ENCODE data around the gene PNKD.

The PNKD gene

DNA sequence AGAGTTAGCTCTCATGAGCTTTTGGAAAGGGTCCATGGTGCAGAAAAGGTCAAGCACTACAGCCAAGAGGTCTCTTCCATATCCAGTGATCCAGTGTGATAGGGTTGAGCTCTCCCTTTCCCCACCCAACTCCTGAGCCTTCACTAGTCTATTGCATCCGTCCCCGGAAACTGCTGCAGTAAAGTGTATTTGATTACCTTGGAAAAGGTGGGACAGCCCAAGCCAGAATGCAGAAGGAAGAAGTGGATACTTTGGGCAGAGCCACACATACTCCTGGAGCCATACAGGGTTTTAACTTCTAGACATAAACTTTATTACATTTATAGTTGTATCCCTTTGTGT lies 3.6 kb downstream of the PNKD start:
- no peak overlapping the region for H3K4me3 ChIP-seq (ENCODE audit: low read depth, low read length)
- TF ChIP-seq, protein P1, sequence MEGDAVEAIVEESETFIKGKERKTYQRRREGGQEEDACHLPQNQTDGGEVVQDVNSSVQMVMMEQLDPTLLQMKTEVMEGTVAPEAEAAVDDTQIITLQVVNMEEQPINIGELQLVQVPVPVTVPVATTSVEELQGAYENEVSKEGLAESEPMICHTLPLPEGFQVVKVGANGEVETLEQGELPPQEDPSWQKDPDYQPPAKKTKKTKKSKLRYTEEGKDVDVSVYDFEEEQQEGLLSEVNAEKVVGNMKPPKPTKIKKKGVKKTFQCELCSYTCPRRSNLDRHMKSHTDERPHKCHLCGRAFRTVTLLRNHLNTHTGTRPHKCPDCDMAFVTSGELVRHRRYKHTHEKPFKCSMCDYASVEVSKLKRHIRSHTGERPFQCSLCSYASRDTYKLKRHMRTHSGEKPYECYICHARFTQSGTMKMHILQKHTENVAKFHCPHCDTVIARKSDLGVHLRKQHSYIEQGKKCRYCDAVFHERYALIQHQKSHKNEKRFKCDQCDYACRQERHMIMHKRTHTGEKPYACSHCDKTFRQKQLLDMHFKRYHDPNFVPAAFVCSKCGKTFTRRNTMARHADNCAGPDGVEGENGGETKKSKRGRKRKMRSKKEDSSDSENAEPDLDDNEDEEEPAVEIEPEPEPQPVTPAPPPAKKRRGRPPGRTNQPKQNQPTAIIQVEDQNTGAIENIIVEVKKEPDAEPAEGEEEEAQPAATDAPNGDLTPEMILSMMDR (IDR thresholded peaks at IDR 0.05; ENCODE audit: low read depth, low read length): no peak

DNA sequence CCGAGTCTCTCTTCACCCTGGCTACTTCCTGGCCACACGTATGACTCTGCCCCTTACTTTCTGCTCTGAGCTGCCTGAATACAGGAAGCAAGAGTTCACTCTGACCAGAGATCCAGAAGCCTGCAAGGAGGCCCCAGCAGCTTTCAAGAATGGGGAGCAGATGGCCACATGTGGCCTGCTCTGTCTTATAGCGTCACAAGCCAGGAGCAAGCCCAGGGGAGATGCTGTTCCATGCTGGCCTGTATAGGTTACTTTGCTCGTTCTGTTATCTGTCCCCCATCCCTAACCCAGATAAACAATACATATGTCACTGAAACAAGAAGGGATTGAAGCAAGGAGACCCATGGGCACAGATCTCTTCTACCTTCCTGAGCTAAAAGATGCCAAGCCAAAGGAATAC lies 4.3 kb downstream of the PNKD start:
- TF ChIP-seq, protein P1 (IDR thresholded peaks at IDR 0.05; ENCODE audit: low read depth, low read length): no peak
- no peak overlapping the region for H3K4me3 ChIP-seq (ENCODE audit: low read depth, low read length)

DNA sequence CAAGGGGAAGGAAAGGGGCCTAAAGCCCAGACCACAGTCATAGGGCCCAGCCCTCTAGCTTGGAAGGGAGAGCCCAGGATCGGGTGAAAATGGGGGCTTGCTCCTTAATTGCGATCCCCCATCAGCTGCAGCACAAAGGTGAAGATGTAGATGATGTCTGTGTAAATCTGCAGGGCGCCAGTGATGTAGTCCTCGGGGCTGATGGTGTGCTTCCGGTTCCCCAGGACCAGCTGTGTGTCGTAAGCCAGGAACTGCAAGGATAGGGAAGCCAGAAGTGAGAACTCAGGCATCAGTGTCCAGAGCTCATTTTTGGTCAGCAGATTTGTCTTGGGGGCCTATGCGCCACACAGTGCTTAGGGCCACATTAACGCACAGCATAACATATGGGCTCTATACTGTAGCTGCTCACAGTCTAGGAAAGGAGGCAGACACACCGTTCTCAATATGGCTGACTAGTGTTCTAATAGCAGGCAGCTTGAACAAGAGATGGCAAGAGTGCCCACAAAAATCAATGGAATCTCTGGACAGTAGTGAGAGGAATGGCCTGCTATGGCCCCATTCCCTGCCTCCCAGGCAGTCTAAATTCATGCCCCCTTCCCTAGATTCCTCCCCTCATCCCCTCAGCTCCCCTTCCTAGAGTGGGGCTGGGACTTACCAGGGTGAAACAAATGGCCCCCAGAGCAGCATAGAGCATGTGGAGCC lies 5.2 kb downstream of the PNKD start:
- H3K4me3 ChIP-seq (ENCODE audit: low read depth, low read length): no peak overlapping the region
- TF ChIP-seq, protein P1 (IDR thresholded peaks at IDR 0.05; ENCODE audit: low read depth, low read length): no peak

DNA sequence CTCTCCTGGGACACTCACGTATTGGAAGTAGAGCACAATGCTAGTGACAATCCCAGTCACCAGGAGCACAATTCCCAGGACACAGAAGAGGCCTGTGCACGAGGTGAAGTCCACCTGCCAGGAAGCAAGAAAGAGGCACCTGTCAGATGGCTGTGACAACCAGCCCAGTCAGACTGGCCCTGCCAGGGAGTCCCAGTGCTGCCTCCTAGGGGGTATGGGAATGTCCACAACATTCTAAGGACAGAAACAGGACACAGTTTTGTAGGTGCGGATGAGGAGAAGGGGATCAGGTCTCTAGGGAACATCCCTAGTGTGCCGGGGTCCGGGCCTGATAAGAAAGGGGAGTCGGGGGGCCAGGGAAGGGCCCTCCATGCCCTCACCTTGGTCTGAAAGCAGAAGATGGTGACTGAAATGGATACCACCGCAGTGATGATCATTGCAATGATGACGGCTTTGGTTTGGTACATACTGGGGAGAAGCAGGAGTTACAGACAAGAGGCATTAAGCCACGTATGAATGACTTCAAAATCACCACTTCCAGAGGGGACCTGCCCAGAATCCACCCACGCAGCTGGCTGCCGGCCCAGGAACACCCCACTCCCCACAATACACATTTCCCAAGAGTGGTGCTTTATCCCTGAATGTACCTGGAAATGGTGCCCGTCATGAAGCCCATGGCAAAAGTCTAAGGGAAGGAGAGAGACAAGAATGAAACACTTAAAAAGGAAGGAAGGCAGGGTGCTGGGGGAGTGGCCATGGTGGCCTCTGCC lies 6.9 kb downstream of the PNKD start:
- no peak overlapping the region for H3K4me3 ChIP-seq (ENCODE audit: low read depth, low read length)
- TF ChIP-seq, protein P1 (IDR thresholded peaks at IDR 0.05; ENCODE audit: low read depth, low read length): no peak

DNA sequence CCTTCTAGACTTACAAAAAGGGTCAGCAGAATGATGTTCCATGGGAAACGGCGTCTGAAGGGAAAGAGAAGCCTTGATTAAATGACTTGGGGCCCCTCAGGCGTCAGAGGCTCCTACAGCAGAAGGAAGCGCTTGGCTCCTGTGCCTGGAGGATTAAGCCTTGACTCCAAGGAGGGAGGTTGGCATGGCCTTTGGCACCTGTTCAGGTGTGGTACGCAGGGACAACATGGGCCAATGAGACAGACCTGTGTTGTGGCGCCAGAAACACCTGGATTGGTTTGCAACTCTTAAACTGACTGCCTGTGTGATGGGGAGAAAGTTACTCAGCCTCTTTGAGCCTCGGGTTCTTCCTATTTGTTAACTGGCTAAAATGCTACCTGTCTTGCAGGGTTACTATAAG lies 7.6 kb downstream of the PNKD start:
- H3K4me3 ChIP-seq (ENCODE audit: low read depth, low read length): no peak overlapping the region
- TF ChIP-seq, protein P1 (IDR thresholded peaks at IDR 0.05; ENCODE audit: low read depth, low read length): no peak

DNA sequence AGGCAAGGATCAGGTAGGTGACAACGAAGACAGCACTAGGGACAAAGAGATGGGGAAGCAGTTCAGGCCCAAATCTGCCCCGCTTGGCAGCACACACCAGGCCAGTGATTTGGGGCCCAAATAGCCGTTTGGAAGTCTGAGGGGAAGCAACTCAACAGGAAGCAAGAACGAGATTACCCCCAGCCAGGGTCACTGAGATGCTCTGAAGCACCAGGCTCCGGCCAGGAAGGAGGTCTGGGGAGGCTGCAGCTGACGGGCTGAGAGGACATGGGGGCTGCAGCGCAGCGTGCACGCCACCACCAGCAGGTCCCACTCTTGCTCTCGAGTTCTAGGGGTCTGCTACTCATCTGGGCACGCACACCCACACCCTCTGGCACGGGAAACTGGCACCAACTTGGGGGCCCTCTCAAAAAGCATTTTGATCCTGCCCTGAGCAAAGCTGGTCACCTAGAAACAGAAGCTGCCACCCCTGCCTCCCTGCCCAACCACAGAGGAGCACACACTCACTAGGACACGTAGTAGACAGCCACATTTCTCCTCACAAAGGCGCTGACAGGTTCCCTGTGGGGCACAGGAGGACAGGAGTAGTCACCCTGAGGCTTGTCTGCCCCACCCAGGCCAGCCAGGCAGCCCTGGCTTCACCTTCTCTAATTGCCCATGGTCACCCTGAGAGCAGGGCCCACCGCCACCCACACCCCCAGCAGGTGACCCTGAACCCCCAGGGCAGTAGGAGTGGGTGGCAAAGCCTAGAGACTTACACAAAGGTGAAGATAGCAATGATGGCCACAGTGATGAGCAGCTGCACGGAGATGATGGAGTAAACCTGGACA lies 8.4 kb downstream of the PNKD start:
- no peak overlapping the region for H3K4me3 ChIP-seq (ENCODE audit: low read depth, low read length)
- TF ChIP-seq, protein P1 (IDR thresholded peaks at IDR 0.05; ENCODE audit: low read depth, low read length): no peak
